PC-9 (cell line): ENCODE results near the gene ANXA6.

Source experiments
- CTCF ChIP-seq: fragments of 200-600 bp; sonication (generic); conservative IDR thresholded peaks from 2 replicates; pipeline ENCODE4 v1.6.1; 2017; ENCODE audit warnings: mixed run types, antibody characterized with exemption, mild to moderate bottlenecking, moderate library complexity
- EZH2 ChIP-seq: fragments of 200-600 bp; sonication (generic); IDR thresholded peaks from 2 replicates; pipeline ENCODE4 v1.8.0; 2017; ENCODE audit warnings: antibody characterized with exemption, low read depth

GRCh38 chr5:151056379-151057325 is 100.9 kb downstream of the ANXA6 start:
- no peak for TF ChIP-seq CTCF
- no peak for TF ChIP-seq EZH2
